ENCODE data around the gene PLEKHM2.

PLEKHM2 gene

DNA sequence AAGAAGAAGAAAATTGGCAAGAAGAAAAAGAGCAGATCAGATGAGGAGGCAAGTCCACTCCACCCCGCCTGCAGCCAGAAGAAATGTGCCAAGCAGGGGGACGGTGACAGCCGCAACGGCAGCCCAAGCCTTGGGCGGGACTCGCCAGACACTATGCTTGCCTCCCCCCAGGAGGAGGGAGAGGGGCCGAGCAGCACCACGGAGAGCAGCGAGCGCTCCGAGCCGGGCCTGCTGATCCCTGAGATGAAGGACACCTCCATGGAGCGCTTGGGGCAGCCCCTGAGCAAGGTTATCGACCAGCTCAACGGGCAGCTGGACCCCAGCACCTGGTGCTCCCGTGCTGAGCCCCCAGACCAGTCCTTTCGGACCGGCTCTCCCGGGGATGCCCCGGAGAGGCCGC lies 42.9 kb downstream of the PLEKHM2 start:
- no peak for DNase-seq

GRCh38 chr1:15727424-15727823 lies 43.3 kb downstream of the PLEKHM2 start:
- no peak for DNase-seq

- no peak for DNase-seq
Measured at GRCh38 chr1:15727866-15728534, 43.9 kb downstream of the PLEKHM2 start.

DNA sequence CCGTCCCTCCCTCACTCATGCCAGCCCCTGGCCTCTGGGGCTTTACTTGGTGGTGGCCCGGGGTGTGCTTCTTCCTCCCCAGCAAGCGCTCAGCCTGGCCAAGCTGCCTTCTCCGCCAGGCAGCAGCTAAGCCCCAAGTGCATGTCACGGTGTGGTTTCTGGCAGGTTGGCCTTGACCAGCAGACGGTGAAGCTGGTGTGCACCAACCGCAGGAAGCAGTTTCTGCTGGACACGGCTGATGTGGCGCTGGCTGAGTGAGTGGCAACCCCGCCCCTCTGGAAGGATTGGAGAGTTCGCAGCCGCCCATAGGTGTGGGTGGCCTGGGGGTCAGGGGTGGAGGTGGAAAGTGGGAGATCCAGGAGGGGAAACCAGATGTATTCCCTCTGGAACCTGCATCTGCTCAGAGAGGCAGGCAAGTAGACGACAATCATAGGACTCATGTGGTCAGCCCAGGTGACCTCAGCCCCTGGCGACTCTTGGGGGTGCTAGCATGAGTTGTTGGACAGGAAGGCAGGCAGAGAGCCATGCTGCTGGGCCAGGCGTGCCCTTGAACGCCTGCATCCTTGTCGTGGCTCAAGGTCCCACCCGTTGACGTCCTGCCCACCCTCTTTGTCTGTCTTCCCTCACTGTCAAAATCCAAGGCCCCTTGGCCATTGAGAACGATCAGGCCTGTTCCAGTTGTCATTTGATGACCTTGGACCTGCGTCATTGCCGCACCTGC lies 45.0 kb downstream of the PLEKHM2 start:
- no peak for DNase-seq

- no peak for DNase-seq
Measured at GRCh38 chr1:15730423-15730822, 46.3 kb downstream of the PLEKHM2 start.

DNA sequence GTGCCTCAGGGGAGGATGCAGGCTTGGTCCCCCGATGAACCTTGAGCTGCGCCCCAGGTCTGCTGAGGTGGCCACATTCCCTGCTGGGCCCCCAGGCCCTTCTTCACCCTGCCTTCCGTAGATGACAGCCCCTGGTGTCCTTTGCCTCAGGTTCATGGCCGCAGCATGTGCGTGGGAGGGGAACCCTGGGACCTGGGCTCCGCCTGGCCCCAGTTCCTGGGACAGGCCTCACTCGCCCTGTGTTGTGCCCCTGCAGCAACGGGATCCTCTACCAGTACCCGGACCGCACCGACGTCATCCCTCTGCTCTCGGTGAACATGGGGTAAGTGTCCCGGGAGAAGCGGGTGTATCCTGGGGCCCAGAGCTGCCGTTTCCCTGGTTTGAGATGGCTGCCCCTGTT lies 46.8 kb downstream of the PLEKHM2 start:
- DNase-seq, result no peak

DNA sequence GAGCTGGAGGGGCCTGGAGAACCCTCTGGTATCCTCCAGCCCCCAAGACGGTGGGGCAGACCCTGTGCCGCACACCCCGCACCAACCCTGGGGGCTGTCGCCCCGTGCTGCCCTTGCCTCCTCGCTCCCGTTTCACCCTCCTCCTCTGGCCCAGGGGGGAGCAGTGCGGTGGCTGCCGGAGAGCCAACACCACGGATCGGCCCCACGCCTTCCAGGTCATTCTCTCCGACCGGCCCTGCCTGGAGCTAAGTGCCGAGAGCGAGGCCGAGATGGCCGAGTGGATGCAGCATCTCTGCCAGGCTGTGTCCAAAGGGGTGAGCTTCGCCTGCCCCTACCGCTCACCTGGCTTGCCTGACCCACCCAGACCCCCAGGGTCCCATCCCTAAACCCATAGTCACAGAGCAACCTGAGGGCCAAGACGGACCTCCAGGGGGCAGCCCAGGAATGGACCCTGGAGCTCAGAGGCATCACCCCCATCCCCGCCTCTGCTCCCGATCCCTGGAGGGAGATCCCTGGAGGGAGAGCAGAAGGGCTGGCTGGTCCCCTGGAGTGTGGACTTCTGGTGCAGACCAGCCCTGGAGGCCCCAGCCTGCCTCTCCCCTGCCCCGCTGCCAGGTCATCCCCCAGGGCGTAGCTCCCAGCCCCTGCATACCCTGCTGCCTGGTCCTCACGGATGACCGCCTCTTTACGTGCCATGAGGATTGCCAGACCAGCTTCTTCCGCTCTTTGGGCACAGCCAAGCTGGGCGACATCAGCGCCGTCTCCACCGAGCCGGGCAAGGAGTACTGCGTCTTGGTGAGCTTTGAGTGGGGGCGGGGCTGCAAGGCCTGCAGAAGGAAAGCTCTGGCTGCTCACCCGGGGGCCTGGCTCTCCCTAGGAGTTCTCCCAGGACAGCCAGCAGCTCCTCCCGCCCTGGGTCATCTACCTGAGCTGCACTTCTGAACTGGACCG lies 47.9 kb downstream of the PLEKHM2 start:
- no peak for DNase-seq

DNA sequence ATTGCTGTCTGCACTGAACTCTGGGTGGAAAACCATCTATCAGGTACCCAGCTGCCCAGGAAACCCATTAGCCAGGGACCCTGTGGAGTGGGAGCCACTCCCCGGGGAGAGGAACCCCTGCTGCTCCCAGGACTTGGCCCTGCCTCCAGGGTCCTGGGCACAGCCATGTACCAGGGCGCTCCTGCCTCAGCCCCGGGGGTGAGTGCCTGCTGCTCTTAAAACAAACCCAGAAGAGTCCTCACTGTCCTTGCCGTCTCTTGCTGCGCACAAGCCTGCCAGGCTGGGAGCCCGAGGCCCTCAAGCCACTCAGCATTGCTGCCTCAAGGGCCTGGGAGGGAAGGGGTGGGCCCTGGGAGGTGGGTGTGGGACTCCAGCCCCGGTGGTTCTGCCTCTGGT lies 48.6 kb downstream of the PLEKHM2 start:
- DNase-seq, result no peak

GRCh38 chr1:15733218-15733725 lies 49.2 kb downstream of the PLEKHM2 start:
- no peak for DNase-seq

- DNase-seq, result no peak
Measured at GRCh38 chr1:15733726-15734226, 49.7 kb downstream of the PLEKHM2 start.

GRCh38 chr1:15734296-15734695 lies 50.2 kb downstream of the PLEKHM2 start:
- DNase-seq, result no peak

GRCh38 chr1:15734901-15735300 lies 50.8 kb downstream of the PLEKHM2 start:
- no peak for DNase-seq

DNA sequence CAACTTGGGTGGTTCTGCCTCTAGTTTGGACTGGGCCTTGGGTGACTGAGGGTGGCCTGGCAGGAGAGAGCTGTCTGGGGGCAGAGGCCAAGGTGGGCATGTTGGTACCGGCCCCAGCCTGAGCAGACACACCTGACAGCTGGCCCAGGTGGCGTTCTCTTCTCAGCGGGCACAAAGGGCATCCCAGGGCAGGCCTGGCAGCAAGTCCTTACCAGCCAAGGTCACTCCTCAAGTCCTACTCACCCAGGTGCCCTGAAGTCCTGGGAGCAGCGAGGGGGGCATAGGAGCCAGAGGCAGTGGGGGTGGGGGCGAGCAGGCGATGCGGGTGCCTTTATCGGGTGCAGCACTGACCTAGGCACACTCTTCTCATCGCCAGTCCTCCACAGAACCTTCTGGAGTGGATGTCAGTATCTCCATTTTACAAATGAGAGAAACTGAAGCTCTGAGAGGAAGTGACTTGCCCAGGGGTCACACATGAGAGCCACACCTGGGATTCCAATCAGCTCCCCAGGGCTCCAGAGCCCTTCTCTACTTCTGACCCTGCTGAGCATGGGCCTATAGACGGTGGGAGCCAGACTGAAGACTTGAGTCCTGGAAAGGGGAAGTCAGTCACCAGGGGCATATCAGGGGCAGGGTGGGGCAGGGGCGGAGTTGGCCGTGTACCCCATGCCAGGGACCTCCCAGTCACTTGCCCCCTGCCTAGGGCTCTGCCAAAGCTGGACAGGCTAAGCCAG lies 51.4 kb downstream of the PLEKHM2 start:
- no peak for DNase-seq

DNA sequence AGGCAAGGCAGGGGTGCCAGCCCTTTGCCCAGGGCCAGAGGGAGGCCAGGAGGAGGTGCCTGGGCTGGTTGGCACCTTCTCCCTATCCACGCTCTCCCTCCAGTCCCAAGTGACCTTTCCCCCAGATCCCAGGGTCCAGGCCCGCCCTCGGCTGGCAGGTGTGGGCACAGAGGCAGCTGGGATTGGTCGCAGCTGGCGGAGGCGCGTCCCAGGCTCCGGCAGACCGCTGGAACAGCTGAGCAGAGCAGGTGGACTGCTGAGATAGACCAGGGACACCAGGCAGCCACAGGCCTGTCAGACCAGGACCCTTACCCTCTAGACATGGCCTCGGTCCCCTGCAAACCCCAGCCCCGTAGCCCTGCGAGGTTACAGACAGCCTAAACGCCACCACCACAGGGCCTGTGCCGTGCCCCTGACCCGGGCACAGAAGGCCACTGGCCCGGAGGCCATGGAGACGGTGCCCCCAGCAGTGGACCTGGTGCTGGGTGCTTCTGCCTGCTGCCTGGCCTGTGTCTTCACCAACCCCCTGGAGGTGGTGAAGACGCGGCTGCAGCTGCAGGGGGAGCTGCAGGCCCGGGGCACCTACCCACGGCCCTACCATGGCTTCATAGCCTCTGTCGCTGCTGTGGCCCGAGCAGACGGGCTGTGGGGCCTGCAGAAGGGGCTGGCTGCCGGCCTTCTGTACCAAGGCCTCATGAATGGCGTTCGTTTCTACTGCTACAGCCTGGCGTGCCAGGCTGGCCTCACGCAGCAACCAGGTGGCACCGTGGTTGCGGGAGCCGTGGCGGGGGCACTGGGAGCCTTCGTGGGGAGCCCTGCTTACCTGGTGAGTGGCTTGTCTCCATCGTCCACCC lies 52.1 kb downstream of the PLEKHM2 start, which contains the start of gene SLC25A34:
SLC25A34 (plus strand) TSS at position 221 of the 854 bp plus-strand sequence; CDS start at position 449, 228 bp downstream.
- DNase-seq, result no peak

DNA sequence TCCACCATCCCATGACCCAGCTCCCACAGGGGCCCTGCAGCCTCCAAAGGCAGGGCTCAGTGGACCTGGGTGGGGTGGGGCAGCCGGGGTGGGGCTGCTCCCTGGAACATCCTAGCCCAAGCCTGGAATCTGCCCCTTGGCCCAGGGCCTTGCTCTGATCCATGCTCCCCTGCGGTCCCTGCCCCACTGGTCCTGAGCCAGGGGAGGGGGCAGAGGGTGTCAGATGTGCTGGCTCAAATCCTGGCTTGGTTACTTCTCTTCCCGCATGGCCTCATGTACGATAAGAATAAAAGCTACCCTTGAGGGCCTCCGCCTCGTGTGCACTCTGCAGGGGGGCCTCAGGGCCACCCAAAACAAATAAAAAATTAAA lies 52.8 kb downstream of the PLEKHM2 start:
- no peak for DNase-seq

DNA sequence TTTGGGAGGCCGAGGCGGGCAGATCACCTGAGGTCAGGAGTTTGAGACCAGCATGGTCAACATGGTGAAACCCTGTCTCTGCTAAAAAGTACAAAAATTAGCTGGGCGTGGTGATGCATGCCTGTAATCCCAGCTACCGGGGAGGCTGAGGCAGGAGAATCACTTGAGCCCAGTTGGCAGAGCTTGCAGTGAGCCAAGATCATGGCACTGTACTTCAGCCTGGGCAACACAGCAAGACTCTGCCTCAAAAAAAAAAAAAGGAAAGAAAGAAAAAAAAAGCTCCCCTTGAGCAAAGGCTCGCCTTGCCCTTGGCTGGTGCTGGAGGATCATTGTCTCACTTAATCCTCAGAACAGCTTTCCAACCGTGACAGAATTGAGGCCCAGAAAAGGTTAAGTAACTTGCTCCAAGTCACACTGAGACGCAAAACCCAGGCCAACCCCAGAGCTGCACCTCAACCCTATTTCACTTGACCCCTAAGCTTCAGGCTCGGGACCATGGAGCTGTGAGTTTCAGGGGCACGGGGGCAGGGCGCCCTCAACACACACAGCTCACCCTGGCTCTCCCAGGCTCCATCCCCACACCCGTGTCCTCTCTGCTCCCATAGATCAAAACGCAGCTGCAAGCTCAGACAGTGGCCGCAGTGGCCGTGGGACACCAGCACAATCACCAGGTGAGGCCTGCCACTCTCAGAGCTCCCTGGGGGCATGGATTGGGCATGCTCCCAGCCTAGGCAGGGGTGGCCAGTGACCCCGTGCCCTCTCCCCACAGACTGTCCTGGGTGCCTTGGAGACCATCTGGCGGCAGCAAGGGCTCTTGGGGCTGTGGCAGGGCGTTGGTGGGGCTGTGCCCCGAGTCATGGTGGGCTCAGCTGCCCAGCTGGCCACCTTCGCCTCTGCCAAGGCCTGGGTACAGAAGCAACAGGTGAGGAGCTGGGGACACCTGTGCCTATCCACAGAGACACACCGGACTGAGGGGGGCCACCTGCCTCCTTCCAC lies 53.5 kb downstream of the PLEKHM2 start:
- no peak for DNase-seq

DNA sequence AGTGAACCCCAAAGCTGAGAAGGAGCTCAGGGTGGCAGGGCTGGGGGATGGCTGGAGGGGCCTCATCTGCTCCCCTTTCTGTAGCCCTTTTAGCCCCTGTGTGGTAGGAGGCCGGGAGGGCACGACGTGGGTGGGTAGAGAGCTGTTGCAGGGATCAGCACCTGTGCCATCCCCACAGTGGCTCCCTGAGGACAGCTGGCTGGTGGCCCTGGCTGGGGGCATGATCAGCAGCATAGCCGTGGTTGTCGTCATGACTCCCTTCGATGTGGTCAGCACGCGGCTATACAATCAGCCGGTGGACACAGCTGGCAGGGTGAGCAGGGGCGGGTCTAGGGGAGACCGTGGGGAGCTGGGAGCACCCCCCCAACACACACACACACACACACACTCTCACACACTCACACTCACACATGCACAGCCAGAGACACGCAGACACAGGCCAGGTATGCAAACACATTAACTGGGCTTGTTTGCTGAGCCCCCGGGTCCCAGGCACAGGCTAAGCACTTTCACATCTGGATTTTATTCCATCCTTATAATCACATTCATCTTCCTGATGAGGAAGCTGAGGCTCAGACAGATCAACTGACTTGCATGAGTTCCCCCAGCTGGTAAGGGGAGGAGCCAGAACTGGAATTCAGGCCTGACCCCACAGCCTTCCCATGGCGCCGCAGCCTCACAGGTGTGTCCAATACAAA lies 54.4 kb downstream of the PLEKHM2 start:
- DNase-seq, result no peak

DNA sequence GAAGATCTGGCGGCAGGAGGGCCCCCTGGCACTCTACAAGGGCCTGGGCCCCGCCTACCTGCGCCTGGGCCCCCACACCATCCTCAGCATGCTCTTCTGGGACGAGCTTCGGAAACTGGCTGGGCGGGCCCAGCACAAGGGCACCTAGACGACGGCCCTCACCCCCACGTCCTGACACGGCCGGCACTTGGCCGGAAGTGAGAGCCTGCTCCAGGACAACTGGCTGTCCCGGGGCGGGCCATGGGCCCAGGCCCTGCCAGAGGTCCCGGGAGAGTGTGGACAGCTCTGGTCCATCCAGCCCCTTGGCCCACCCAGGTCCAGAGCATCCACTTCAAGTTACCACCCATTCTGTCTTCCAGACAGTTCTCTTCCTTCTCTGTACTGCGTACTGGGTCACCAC lies 55.1 kb downstream of the PLEKHM2 start:
- DNase-seq, result no peak

- no peak for DNase-seq
Measured at GRCh38 chr1:15739745-15740144, 55.6 kb downstream of the PLEKHM2 start.
